Pulmonary artery endothelial cell (primary cell): Measurements from ENCODE around the gene FAM53A. TPM values are rescaled to one million over a fixed set of nuclear protein-coding genes. Genes with fewer than 3 reads are reported as not detected.
A peak's percentile ranks its signal among the peaks of the same experiment; 100 is the strongest.

Experiments
- DNase-seq: peaks from one replicate; pipeline ENCODE4 v3.0.0-alpha.2; 2011; ENCODE audit warnings: low read depth, low spot score
- total RNA-seq: library from RNA; depleted of rRNA; stranded (reverse); fragments of >200 nt; gene quantifications from 2 replicates; pipeline ENCODE4 v1.2.3, GENCODE V29; 2014

FAM53A gene, protein sequence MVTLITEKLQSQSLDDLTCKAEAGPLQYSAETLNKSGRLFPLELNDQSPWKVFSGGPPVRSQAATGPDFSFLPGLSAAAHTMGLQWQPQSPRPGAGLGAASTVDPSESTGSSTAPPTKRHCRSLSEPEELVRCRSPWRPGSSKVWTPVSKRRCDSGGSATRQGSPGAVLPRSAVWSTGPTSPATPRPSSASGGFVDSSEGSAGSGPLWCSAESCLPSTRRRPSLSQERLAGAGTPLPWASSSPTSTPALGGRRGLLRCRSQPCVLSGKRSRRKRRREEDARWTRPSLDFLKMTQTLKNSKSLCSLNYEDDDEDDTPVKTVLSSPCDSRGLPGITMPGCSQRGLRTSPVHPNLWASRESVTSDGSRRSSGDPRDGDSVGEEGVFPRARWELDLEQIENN
- total RNA-seq = 2.0 and 2.6 TPM in 2 replicates

DNA sequence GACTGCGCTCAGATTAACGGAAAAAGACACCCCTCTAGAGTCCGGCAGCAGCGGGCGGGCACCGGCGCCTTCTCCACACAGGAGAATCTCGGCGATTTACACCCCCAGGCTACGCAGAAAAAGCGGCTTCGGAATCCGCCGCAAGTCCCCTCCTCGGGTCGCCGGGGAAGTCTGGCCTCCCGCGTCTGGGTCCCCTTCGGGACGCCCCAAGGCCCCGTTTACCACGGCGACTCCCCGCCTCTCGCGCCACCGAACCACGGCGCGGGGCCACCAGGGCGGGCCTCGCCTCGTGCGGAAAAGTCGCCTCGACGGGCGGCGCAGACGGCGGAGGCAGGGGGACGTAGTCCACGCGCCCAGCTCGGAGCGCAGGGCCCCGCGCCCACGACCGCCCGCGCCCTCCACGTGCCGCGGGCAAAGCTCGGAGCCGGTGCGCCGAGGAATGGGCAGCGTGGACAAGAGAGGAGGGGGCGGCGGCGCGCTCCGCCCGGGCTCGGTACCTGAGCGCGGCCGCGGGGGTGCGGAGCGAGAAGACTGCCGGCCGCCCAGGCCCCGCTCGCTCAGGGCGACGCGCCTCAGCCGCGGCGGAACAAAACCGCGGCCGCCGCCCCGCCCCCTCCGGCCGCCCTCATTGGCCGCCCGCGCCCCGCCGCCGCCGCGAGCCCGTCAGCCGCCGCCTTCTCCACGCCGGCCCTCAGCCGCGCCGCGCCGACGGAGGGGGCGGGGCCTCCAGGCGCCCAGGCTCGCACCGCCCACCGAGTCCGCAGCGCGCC, at the start of gene FAM53A:
TSS of gene FAM53A (minus strand) at position 578 of the 770 bp plus-strand sequence. CDS start 15,572 bp downstream, outside the sequence.
- no peak for DNase-seq

DNA sequence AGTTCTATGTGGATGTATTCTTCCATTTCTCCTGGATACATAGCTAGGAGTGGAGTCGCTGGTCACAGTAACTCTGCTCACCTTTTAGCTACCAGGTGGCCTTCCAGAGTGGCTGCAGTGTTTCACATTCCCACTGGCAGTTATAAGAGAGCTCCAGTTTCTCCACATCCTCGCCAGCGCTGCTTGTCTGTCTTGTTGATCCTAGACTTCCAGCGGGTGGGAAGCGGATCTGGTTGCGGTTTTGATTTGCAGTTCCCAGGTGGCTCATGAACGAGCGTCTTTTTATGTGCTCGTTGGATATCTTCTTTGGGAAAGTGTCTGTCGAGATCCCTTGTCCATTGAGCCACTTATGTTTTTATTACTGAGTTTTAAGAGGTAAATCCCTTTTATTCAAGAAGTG, 48.8 kb upstream of the FAM53A start:
- no peak for DNase-seq

DNA sequence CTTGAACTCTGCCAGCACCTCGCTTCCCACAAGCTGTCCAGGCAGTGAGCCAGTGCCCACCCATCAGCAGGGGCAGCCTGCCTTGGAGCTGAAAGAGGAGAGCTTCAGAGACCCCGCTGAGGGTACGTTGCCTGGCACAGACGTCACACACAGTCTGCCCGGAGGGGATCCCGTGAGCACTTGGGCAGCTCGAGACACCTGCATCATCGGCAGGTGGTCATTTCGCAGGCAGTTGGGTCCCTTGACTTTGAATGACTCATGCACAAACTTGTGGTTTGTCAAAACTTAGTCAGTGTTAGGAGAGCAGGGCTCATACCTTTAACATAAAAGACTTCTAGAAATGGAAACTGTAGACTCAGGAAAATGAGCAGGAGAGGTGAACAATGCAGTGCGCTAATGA, 47.1 kb upstream of the FAM53A start:
- no peak for DNase-seq

DNA sequence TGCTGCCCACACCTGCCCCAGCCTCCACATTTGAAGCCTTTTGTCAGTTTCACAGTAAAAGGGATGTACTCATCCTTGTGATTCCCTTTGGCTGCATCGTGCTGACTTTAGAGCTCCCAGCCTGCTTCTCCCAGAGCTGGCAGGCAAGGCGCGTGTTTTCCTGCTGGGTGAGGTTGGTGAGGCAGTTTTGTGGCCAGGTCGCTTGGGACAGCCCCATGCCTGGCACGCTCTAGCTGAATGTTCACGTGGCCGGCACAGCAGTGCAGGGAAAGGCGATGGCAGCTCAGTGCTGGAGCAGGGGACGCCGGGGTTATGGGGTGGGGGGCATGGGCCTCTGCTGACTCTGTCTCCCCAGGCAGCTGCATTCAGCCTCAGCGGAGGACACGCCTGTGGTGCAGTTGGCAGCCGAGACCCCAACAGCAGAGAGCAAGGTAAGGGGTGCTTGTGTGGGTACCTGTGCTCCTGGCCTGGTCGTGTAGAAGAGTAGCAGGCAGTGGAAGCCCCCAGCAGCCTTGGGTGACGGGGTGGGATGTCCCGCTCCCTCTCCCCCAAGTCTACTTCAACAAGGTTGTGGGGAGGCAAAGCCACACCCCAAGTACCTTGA, 46.5 kb upstream of the FAM53A start:
- no peak for DNase-seq

DNA sequence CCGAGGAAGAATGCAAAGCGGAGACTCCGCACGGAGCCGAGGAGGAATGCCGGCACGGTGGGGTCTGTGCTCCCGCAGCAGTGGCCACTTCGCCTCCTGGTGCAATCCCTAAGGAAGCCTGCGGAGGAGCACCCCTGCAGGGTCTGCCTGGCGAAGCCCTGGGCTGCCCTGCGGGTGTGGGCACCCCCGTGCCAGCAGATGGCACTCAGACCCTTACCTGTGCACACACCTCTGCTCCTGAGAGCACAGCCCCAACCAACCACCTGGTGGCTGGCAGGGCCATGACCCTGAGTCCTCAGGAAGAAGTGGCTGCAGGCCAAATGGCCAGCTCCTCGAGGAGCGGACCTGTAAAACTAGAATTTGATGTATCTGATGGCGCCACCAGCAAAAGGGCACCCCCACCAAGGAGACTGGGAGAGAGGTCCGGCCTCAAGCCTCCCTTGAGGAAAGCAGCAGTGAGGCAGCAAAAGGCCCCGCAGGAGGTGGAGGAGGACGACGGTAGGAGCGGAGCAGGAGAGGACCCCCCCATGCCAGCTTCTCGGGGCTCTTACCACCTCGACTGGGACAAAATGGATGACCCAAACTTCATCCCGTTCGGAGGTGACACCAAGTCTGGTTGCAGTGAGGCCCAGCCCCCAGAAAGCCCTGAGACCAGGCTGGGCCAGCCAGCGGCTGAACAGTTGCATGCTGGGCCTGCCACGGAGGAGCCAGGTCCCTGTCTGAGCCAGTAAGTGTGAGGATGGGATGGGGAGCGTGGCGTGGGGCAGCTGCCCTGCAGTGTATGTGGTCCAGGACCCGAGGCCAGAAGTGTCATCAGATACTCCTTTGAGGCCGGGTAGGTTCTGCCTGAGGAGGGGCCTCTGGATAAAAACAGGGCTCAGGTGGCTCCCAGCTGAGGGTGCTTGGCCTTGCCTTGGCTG, 44.2 kb upstream of the FAM53A start:
- no peak for DNase-seq

DNA sequence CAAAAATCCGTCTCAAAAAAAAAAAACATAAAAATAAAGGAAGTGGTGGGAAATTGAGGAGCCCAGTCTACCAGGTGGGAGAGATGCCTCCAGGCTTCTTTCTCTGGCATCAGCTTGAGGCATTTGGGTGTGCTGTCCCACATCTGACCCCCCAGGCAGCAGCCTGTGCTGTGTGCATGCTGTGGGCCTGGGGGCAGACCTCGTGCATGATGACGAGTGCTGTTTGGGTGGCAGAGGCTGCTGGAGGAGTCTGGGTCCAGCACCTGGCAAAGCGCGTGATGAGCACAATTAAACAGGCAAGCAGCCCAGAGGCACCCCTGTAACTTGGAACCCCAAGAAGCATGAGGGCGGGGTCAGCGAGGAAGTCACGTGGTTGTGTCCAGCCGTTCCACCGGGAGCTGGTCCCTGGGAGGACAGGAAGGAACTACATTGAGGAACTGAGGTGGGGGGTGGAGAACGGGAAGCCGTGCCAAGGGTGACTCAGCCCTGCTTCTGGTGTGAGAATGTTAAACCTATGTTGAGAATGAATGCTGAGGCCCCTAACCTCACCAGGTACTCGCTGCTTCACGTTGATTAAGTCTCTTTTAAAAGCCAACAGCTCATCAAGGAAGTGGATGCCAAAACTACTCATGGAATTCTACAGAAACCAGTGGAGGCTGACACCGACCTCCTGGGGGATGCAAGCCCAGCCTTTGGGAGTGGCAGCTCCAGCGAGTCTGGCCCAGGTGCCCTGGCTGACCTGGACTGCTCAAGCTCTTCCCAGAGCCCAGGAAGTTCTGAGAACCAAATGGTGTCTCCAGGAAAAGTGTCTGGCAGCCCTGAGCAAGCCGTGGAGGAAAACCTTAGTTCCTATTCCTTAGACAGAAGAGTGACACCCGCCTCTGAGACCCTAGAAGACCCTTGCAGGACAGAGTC, 43.3 kb upstream of the FAM53A start:
- peak; percentile 78 for DNase-seq

DNA sequence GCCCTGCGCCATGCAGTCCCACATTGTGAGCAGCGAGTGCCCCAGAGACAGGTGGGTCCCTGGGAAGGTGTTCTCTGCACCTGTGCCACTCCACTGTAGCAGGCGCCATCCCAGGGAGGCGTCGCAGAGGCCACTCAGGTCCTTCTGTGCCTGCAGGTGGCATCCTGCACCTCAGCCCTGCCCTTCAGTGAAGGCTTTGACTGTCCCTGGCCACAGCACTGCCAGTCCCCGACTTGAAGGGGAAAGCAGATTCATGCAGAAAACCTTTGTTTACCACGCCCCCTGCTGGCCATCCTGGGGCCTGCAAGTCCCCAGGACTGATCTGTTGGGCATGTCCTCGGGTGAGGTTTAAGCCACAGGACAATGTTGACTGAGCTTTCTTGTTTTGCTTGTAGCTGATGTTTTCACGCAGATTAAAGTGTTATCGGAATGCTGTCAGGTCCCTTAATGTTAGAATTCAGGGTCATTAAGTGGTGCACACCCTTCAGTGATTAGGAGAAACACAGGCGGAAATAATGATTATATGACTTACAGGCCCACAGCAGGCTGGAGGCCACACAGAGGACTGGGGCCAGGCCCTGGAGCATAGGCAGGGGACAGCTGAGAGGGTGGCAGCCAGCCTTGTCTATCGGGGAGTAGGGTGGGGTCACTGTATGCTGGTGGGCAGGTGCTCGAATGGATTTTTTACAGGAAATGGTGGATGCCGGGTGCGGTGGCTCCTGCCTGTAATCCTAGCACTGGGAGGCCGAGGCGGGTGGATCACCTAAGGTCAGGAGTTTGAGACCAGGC, 42.2 kb upstream of the FAM53A start:
- no peak for DNase-seq

DNA sequence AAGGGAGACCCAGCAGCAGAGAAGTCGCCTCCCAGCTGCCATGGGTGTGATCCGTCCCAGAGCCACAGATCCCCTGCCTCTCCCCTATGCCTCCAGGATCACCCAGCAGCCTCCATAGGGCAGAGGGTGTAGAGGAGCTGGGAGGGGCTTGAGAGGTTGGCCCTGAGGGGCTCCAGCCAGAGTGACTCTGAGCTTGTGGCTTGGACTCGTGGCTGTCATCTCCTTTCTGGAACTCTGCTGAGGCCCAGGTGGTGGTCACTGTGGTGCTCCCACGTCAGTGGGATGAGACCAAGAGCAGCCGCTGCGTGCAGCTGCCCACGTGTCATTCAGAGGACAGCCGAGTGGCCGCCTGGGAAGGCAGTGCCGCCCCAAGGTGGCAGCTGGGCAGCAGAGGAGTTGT, 41.4 kb upstream of the FAM53A start:
- DNase-seq = no peak

DNA sequence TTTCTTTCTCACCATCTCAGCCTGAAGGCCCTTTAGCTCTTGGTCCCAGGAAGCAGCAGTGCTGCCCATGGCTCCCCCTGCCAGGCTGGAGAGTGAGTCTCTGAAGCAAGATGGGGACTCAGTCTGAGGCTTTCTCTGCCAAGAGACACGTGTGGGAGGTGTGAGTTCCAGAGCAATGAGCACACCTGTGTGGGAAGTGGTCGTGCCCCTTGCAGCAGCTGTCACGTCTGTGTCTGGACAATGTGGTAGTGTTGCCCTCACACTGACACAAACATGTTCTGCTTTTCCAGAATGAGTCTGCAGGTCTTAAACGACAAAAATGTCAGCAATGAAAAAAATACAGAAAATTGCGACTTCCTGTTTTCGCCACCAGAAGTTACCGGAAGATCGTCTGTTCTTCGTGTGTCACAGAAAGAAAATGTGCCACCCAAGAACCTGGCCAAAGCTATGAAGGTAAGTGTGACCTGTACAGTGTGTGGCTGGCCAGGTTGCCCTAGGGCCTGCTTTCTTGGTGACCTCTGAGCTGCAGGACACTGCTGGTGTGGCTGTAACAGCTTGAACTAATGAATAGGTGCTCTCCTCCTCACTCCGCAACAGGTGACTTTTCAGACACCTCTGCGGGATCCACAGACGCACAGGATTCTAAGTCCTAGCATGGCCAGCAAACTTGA, 39.2 kb upstream of the FAM53A start:
- DNase-seq = no peak

DNA sequence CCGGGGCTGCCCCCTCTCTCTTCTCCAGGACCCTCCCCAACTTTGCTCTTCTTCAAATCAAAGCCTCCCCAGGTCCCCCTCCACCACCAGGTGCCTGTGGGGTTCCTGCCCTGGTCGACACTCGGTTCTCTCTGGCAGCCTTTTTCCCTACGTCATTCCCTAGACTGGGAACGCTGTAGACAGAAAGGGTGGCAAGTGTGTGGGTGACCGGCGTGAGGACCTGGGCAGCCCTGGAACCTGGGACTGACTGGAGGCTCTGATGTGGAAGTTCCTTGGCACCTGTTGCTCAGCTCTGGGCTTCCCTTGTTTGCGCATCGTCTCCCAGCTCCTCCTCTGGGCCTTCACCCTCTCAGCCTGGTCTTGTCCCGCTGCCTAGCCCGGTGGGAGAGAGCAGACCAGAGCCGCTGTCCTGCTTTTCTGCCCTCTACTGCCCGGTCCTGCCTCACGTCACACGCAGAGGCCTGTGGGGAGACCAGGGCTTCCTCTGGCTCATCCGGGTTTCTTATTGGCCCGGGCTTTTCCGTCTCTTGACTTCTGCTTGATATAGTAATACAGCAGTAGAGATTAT, 38.5 kb upstream of the FAM53A start:
- no peak for DNase-seq

DNA sequence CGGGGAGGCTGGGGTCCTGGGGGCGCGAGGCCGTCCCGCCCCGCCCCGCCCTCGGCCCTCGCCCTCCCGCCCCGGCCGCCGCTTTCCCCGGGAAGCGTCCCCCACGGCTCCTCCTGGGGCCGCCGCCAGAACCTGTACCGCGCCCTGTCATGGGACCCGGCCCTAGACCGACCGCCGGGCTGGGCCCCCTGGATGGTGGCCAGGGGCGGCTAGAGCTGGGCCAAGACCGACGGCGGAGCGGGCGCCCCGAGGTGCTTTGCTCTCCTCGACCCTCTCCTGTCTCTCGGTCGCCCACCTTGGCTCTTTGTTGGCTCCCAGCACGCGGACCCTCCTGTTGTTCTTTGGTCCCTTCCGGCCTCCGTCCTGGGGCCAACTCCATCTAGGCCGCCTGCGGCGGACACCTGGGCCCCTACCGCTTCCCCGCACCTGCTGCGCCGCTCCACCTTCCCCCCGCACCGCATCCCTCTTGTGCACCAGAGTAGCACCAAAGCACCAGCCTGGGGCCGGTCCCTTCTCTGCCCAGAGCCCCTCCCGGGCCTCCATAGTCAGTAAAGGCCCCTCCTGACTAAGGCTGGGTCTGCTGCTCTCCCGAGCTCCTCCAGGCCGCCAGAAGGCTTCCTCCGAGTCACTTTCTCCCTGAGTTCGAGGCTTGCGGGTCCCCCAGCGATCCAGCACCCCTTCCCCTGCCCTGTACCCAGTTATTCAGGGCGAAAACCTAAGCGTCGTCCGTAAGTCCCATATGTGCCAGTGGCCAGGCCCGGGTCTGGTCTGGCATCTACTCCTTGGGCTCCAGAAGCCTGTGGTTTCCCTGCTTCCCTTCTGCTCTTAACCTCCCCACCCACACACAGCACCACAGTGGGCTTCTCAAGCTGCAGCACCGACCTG, 37.8 kb upstream of the FAM53A start:
- no peak for DNase-seq

DNA sequence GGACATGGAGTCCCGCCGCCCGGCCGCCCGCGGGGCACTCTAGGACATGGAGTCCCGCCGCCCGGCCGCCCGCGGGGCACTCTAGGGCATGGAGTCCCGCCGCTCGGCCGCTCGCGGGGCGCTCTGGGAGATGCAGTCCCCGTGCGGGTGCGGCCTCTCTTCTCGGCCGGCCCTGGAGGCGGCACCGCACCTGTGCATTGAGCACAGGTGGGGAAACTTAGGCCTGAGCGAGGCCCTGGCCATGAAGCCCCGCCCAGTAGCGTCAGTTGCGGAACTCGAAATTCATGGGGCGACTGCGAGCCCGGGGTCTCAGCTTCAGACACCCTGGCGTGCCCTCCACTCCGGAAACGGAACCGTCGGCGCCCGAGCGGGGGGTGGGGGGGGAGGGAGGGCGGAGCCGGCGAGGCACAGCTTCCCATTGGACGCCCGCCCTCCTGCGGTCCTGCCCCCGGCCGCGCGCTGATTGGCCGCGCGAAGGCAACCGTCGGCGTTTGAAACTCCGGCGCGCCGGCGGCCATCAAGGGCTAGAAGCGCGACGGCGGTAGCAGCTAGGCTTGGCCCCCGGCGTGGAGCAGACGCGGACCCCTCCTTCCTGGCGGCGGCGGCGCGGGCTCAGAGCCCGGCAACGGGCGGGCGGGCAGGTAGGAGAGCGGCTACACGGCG, 37.0 kb upstream of the FAM53A start, which contains the start of the genes TACC3 and TMEM129:
TSS of gene TACC3 (plus strand) at position 519 of the 663 bp plus-strand sequence. CDS start 1,901 bp downstream, outside the sequence.
TSS of gene TMEM129 (minus strand) at position 321 of the 663 bp plus-strand sequence. CDS start 486 bp downstream, outside the sequence.
- DNase-seq = peak; percentile 60

DNA sequence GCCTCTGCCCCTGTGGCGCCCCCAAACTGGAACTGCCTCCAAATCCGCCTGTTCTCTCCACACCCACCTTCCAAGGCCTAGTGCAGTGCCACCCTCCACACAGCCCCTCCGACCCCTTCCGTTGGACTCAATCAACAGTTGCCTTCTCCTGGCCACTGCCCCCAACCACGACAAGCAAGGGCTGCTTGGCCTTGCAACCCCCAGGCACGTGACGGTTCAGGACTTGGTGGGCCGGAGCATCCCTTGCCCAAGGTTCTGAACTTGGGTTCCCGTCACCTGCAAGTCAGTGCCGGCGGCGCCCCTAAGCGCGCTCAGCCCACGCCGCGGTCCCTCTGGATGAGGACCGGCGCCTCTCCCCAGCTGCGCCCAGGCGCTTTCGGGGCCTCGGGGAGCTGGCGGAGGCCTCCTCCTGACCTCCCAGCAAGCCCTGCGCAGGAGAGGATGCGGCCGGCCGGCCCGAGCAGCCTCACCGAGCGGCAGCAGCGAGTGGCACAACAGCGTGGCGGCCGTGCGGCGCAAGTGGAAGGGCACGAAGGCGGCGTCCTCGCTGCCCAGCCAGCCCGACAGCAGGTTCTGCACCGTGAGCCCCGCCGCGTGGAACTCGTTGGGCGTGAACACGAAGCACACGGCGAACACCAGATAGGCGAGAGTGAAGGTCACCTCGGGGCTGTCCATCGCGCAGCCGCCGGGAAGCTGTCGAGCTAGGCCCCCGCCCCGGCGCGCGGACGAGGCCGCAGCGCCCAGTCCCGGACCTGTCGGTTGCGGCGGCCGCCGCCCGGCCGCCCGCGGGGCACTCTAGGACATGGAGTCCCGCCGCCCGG, 36.3 kb upstream of the FAM53A start:
- no peak for DNase-seq

DNA sequence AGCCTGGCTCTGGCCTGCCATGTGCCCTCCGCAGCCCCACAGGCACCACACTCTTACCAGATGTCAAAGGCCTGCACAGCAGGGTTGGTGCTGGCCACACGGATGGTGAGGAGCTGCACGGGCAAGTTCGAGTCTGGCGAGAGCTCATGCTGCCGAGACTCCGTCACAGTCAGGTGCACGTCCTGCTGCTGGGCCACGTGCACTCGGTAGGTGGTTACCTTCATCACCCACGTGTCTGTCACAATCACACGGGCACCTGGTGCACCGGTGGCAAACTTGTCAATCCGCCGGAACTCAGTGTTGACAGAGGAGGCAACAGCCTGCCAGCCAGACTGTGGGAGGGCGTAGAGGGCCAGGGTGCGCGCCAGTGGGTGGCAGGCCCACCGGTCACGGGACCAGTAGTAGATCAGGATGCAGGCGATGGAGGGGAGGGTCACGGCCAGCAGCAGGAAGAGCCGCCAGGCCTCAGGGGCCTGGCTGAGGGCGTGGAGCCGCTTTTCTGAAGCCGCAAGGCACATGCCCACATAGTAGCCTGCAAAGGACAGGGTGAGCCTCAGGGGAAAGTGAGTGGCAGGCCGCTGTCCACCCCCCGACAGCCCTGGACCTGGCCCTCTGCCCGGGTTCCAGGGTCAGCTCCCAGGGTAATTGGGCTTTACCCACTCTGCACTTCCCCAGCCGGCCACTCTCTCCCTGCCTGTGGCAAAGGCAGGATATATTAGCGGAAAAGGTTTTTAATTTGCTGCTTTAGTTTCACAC, 34.2 kb upstream of the FAM53A start:
- no peak for DNase-seq
